Lower lobe of right lung (tissue), 2 donors: ENCODE results near the gene CACNA2D1. TPM values are rescaled to one million over a fixed set of nuclear protein-coding genes. Genes with fewer than 3 reads are reported as not detected.

Source experiments
- ATAC-seq, 2 donors: fragments of 200-7000 bp; cut with Tn5 transposase; one replicate each; pipeline ENCODE4 v1.9.1; 2020 to 2022; ENCODE audit warnings: mild to moderate bottlenecking in 2 of 2, moderate library complexity in 2 of 2
- DNase-seq: peaks from one replicate; pipeline ENCODE4 v3.0.0-alpha.2; 2020
- H3K27ac ChIP-seq: fragments of 200-600 bp; one replicate; pipeline ENCODE4 v1.8.0; 2022
- H3K27me3 ChIP-seq: fragments of 200-600 bp; one replicate; pipeline ENCODE4 v1.8.0; 2022; ENCODE audit warnings: low read depth
- H3K36me3 ChIP-seq: fragments of 200-600 bp; one replicate; pipeline ENCODE4 v1.8.0; 2022; ENCODE audit warnings: mild to moderate bottlenecking
- H3K4me1 ChIP-seq: fragments of 200-600 bp; one replicate; pipeline ENCODE4 v1.8.0; 2022
- H3K4me3 ChIP-seq: fragments of 200-600 bp; one replicate; pipeline ENCODE4 v1.8.0; 2022; ENCODE audit warnings: mild to moderate bottlenecking
- H3K9me3 ChIP-seq: fragments of 200-600 bp; one replicate; pipeline ENCODE4 v1.8.0; 2022
- CTCF ChIP-seq: fragments of 200-600 bp; IDR thresholded peaks from one replicate; pipeline ENCODE4 v1.8.0; 2022; ENCODE audit warnings: antibody characterized with exemption, mild to moderate bottlenecking
- intact Hi-C: fragments of 100-400 bp; cut with DNase I; formaldehyde crosslinking; loops from one replicate; pipeline ENCODE4 v1.11.0; 2022
- total RNA-seq: library from RNA; stranded (reverse); fragmentation: NEBNext Ultra II Directional; extraction: Animal tissue kit (Norgen Biotek cat#: 25700); gene quantifications from one replicate; pipeline ENCODE4 v1.2.1, GENCODE V29; 2021
- donor health status: DM: no; HTN: yes; CAD: no; lungs with severe emphysema.

The CACNA2D1 gene
- total RNA-seq, 1 donor from 2014 or later: 12.5 TPM

DNA sequence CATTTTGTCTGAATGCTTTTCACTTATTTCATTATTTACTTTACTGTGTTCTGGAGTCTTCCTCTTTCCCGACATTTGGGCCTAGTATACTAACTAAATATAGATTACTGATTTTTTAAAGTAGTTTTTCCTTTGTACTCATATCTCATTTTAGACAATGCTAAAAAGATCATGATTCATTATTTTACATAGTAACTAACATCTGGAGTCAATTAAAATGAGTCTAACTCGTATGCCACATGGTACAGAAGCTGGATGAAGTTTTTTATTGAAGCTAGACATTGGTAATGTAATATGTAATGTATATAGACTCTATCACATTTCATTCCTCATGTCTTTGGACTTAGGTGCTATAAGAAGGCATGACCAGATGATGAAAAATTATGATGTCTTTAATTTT is 517.4 kb downstream of the CACNA2D1 start:
- H3K36me3 ChIP-seq: no peaks in the 10 kb centered on the region
- no peak for ATAC-seq
- no peak overlapping the region for H3K27ac ChIP-seq
- no peaks in the 10 kb centered on the region for H3K4me1 ChIP-seq
- intact Hi-C loops: no loop called here
- no peak for TF ChIP-seq CTCF
- H3K27me3 ChIP-seq: no peaks in the 10 kb centered on the region
- no peaks in the 10 kb centered on the region for H3K9me3 ChIP-seq
- H3K4me3 ChIP-seq: no peak overlapping the region
- no peak for DNase-seq

- Histone ChIP-seq H3K36me3 (no peaks in the 10 kb centered on the region), H3K9me3 (no peaks in the 10 kb centered on the region), H3K27me3 (no peaks in the 10 kb centered on the region), H3K4me1 (no peaks in the 10 kb centered on the region), H3K27ac (no peak overlapping the region), H3K4me3 (no peak overlapping the region)
- ATAC-seq (no peak), DNase-seq (no peak)
- intact Hi-C loops: no loop called here
- no peak for TF ChIP-seq CTCF
Measured at GRCh38 chr7:81925530-81925929, 518.0 kb downstream of the CACNA2D1 start.

- DNase-seq (no peak), ATAC-seq (no peak)
- Histone ChIP-seq H3K27ac (no peak overlapping the region), H3K27me3 (no peaks in the 10 kb centered on the region), H3K9me3 (no peaks in the 10 kb centered on the region), H3K4me1 (no peaks in the 10 kb centered on the region), H3K4me3 (no peak overlapping the region), H3K36me3 (no peaks in the 10 kb centered on the region)
- intact Hi-C loops: no loop called here
- no peak for TF ChIP-seq CTCF
Measured at GRCh38 chr7:81924494-81924893, 519.1 kb downstream of the CACNA2D1 start.

DNA sequence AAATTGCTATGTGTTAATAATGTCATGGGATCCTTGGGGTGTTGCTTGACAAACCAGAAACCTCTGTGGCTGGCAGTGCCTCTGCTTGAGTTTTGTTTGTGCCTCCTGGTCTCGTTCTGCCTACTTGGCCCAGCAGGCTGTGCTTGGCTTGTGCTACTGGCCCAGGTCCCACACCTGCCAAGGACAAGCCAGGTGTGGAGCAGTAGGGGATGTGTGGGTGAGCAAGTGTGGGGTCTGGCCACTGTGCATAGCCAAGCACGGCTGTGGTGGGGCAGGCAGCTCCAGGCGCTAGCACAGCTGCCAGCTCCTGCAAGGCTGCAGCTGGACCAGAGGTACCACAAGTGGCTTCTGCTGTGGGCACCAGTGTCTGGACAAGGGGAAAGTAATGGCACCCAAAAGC is 524.1 kb downstream of the CACNA2D1 start:
- no peak for TF ChIP-seq CTCF
- H3K4me3 ChIP-seq: no peak overlapping the region
- ATAC-seq (no peak), DNase-seq (no peak)
- intact Hi-C loops: no loop called here
- H3K9me3 ChIP-seq: peaks cover 3% of the 10 kb centered on the region
- H3K27ac ChIP-seq: no peak overlapping the region
- no peaks in the 10 kb centered on the region for H3K36me3 ChIP-seq
- H3K27me3 ChIP-seq: no peaks in the 10 kb centered on the region
- no peaks in the 10 kb centered on the region for H3K4me1 ChIP-seq

DNA sequence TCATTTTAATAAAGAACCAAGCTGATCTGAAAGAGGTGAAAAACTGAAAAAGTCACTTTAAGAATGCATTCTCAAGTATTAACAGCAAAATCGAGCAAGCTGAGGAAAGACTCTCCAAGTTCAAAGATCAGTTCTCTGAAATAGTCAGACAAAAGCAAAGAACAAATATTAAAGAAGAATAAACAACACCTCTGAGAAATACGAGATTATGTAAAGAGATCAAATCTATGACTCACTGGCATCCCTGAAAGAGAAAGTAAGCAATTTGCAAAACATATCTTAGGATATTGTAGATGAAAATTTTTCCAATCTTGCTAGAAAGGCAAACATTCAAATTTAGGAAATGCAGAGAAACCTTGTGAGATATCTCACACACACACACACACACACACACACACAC is 535.4 kb downstream of the CACNA2D1 start:
- Histone ChIP-seq H3K9me3 (no peaks in the 10 kb centered on the region), H3K27ac (no peak overlapping the region), H3K4me1 (no peaks in the 10 kb centered on the region), H3K36me3 (no peaks in the 10 kb centered on the region), H3K4me3 (no peak overlapping the region), H3K27me3 (no peaks in the 10 kb centered on the region)
- DNase-seq (no peak), ATAC-seq (no peak)
- intact Hi-C loops: no loop called here
- TF ChIP-seq CTCF: no peak

- no peak overlapping the region for H3K4me3 ChIP-seq
- H3K27ac ChIP-seq: no peak overlapping the region
- no peaks in the 10 kb centered on the region for H3K9me3 ChIP-seq
- intact Hi-C loops: no loop called here
- ATAC-seq (no peak), DNase-seq (no peak)
- no peaks in the 10 kb centered on the region for H3K27me3 ChIP-seq
- no peaks in the 10 kb centered on the region for H3K4me1 ChIP-seq
- no peaks in the 10 kb centered on the region for H3K36me3 ChIP-seq
- no peak for TF ChIP-seq CTCF
Measured at GRCh38 chr7:81903115-81903514, 540.5 kb downstream of the CACNA2D1 start.
